ENCODE data around the gene WEE1. TPM values are rescaled to one million over a fixed set of nuclear protein-coding genes. Genes with fewer than 3 reads are reported as not detected.
A peak's percentile ranks its signal among the peaks of the same experiment; 100 is the strongest.

Gene WEE1
- 32.2 and 37.1 TPM in 2 replicates for total RNA-seq (2021)
- percentile 96 among the genes with signal in this experiment for Bru-seq, nascent RNA
- BruChase-seq, experiment 1, labeled RNA remaining after a 2-hour chase = percentile 97 among the genes with signal in this experiment
- percentile 89 among the genes with signal in this experiment for BruChase-seq, experiment 2, labeled RNA remaining after a 6-hour chase
- long read RNA-seq, transcript WEE1-202 (11 exons, 2,799 nt) = major isoform, 47 of 49 reads
- long read RNA-seq, partial matches to known transcripts = 0 of 49 reads
- long read RNA-seq, other reads (novel, unspliced or antisense) = 2 of 49 reads

GRCh38 chr11:9573052-9573774 lies at the start of gene WEE1:
TSS of gene WEE1 (plus strand) at chr11:9573670. CDS start at chr11:9573934, 264 bp downstream.
- POLR2A ChIA-PET (ENCODE audit: unreplicated experiment) = interaction anchor here (0.6 to 1.6 kb wide), 8 partner anchors 28 to 1021 kb away, joined by 3 to 17 read pairs (median 4); partner anchors contain the start of gene ZNF143
- Histone ChIP-seq H3K27me3 (ENCODE audit: insufficient read depth, low read depth) (no peaks in the 10 kb centered on the region), H3K4me2 (peak within 1 kb of the TSS; percentile 96), H3K79me2 (ENCODE audit: low read depth) (peaks cover 44% of the 10 kb centered on the region), H3K4me3 (peak within 1 kb of the TSS; percentile 87), H3F3A (ENCODE audit: insufficient read depth, low read depth) (peaks cover 34% of the 10 kb centered on the region), H3K9me2 (ENCODE audit: insufficient read depth) (no peaks in the 10 kb centered on the region), H3K9me3 (ENCODE audit: insufficient read depth, low read depth) (no peaks in the 10 kb centered on the region), H3K27ac (peak within 1 kb of the TSS; percentile 98), H3K4me1 (replicated peaks; ENCODE audit: insufficient read depth) (peaks cover 50% of the 10 kb centered on the region), H3K36me3 (ENCODE audit: low read depth) (peaks cover 23% of the 10 kb centered on the region), H4K20me1 (ENCODE audit: insufficient read depth) (no peaks in the 10 kb centered on the region), H2AFZ (peak within 1 kb of the TSS; percentile 52; the same call in 1 of the 2 replicates)
- no peak for TF ChIP-seq CTCF (conservative IDR thresholded peaks at IDR 0.05)
- DNase-seq = peak; percentile 86 to 98
- intact Hi-C loops (cut with micrococcal nuclease; ENCODE audit: unreplicated experiment) = loop anchor here (5.0 kb wide), 1 partner anchor 66 kb away; no protein-coding TSS in a partner anchor
- CTCF ChIA-PET = interaction anchor here (0.6 to 0.9 kb wide), 2 partner anchors 28 to 779 kb away, joined by 3 to 4 read pairs; no protein-coding TSS in a partner anchor
- BruUV-seq (replicated peaks) = no TSS peak

DNA sequence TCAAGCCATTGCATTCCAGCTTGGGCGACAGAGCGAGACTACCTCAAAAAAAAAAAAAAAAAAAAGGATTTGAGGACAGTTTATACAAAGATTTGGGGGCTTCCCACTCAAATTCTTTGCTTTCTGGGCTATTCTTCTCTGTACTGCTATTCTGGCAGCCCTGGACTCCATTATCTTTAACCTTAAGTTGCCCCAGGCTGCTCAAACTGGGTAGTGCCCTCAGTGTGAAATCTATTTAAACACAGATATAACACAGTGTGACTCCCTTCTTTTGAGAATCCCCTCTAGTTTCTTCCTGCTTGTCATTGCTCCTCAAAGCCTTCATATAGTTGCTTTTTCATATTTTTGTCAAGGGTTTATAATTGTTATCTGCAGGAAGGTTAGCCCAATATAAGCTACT lies 49.5 kb upstream of the WEE1 start:
- intact Hi-C loops (cut with micrococcal nuclease; ENCODE audit: unreplicated experiment) = no loop called here
- Histone ChIP-seq H3K4me2 (no peak overlapping the region), H3K79me2 (ENCODE audit: low read depth) (no peaks in the 10 kb centered on the region), H3F3A (ENCODE audit: insufficient read depth, low read depth) (peaks cover 15% of the 10 kb centered on the region), H3K9me2 (ENCODE audit: insufficient read depth) (no peaks in the 10 kb centered on the region), H3K4me3 (no peak overlapping the region), H3K27ac (no peak overlapping the region), H3K36me3 (ENCODE audit: low read depth) (no peaks in the 10 kb centered on the region), H3K27me3 (ENCODE audit: insufficient read depth, low read depth) (no peaks in the 10 kb centered on the region), H3K4me1 (replicated peaks; ENCODE audit: insufficient read depth) (peaks cover 26% of the 10 kb centered on the region), H3K9me3 (ENCODE audit: insufficient read depth, low read depth) (no peaks in the 10 kb centered on the region), H4K20me1 (ENCODE audit: insufficient read depth) (no peaks in the 10 kb centered on the region), H2AFZ (no peak overlapping the region)
- ChIA-PET CTCF (no interaction called here), POLR2A (ENCODE audit: unreplicated experiment) (no interaction called here)
- TF ChIP-seq CTCF (conservative IDR thresholded peaks at IDR 0.05) (no peak), EZH2 (IDR thresholded peaks at IDR 0.05; ENCODE audit: low read depth) (no peak)
- no peak for DNase-seq
- BruUV-seq (replicated peaks) = no TSS peak

- H3K9me3 ChIP-seq (ENCODE audit: insufficient read depth, low read depth) = no peaks in the 10 kb centered on the region
- no peaks in the 10 kb centered on the region for H3K36me3 ChIP-seq (ENCODE audit: low read depth)
- CTCF ChIA-PET = no interaction called here
- no peaks in the 10 kb centered on the region for H3K79me2 ChIP-seq (ENCODE audit: low read depth)
- no peaks in the 10 kb centered on the region for H4K20me1 ChIP-seq (ENCODE audit: insufficient read depth)
- POLR2A ChIA-PET (ENCODE audit: unreplicated experiment) = no interaction called here
- H3K4me3 ChIP-seq = no peak overlapping the region
- no peaks in the 10 kb centered on the region for H3K9me2 ChIP-seq (ENCODE audit: insufficient read depth)
- no peak overlapping the region for H3K27ac ChIP-seq
- H2AFZ ChIP-seq = no peak overlapping the region
- intact Hi-C loops (cut with micrococcal nuclease; ENCODE audit: unreplicated experiment) = no loop called here
- H3K27me3 ChIP-seq (ENCODE audit: insufficient read depth, low read depth) = no peaks in the 10 kb centered on the region
- no peak for TF ChIP-seq CTCF (conservative IDR thresholded peaks at IDR 0.05)
- no peak for DNase-seq
- H3K4me1 ChIP-seq (replicated peaks; ENCODE audit: insufficient read depth) = peaks cover 37% of the 10 kb centered on the region
- no TSS peak for BruUV-seq (replicated peaks)
- H3K4me2 ChIP-seq = no peak overlapping the region
- H3F3A ChIP-seq (ENCODE audit: insufficient read depth, low read depth) = peaks cover 19% of the 10 kb centered on the region
Measured at GRCh38 chr11:9525116-9525515, 48.4 kb upstream of the WEE1 start.
